HPDE6-E6E7 (cell line): ENCODE results near the gene IMMT.
A peak's percentile ranks its signal among the peaks of the same experiment; 100 is the strongest.

ENCODE experiments used
- DNase-seq: peaks from one replicate; pipeline ENCODE4 v3.0.0; 2011; ENCODE audit warnings: missing footprints; ENCODE audit errors: extremely low spot score

The IMMT gene

GRCh38 chr2:86226636-86227520, 31.6 kb upstream of the IMMT start:
- no peak for DNase-seq

- no peak for DNase-seq
Measured at GRCh38 chr2:86226070-86226469, 30.8 kb upstream of the IMMT start.

- no peak for DNase-seq
Measured at GRCh38 chr2:86225581-86225980, 30.3 kb upstream of the IMMT start.

GRCh38 chr2:86224645-86225355, 29.5 kb upstream of the IMMT start:
- no peak for DNase-seq

- no peak for DNase-seq
Measured at GRCh38 chr2:86223927-86224560, 28.8 kb upstream of the IMMT start.

- DNase-seq = no peak
Measured at GRCh38 chr2:86223140-86223926, 28.1 kb upstream of the IMMT start.

- DNase-seq = peak; percentile 31
Measured at GRCh38 chr2:86221066-86221684, 25.9 kb upstream of the IMMT start.

GRCh38 chr2:86219896-86220295, 24.6 kb upstream of the IMMT start:
- no peak for DNase-seq

GRCh38 chr2:86218124-86218523, 22.9 kb upstream of the IMMT start:
- DNase-seq = no peak

GRCh38 chr2:86216575-86217555, 21.6 kb upstream of the IMMT start:
- no peak for DNase-seq

GRCh38 chr2:86214503-86214832, 19.2 kb upstream of the IMMT start:
- DNase-seq = no peak

- DNase-seq = no peak
Measured at GRCh38 chr2:86213699-86214502, 18.6 kb upstream of the IMMT start.

- DNase-seq = no peak
Measured at GRCh38 chr2:86213056-86213455, 17.8 kb upstream of the IMMT start.

- DNase-seq = no peak
Measured at GRCh38 chr2:86211796-86212188, 16.5 kb upstream of the IMMT start.

- no peak for DNase-seq
Measured at GRCh38 chr2:86211033-86211795, 16.0 kb upstream of the IMMT start.

- no peak for DNase-seq
Measured at GRCh38 chr2:86204458-86204857, 9.2 kb upstream of the IMMT start.

GRCh38 chr2:86203614-86204013, 8.4 kb upstream of the IMMT start:
- no peak for DNase-seq

GRCh38 chr2:86202702-86203101, 7.4 kb upstream of the IMMT start:
- no peak for DNase-seq

- DNase-seq = no peak
Measured at GRCh38 chr2:86202336-86202692, 7.1 kb upstream of the IMMT start.
